RPMI7951 (cell line): Measurements from ENCODE around the gene STX4. TPM values are rescaled to one million over a fixed set of nuclear protein-coding genes. Genes with fewer than 3 reads are reported as not detected.
"Not testable (repeated sequence)": the region's sequence is repeated elsewhere in the genome, so short reads cannot be mapped to it uniquely, and the experiment has no call there.

Experiments
- DNase-seq: peaks from one replicate; pipeline ENCODE4 v3.0.0-alpha.2; 2012; ENCODE audit warnings: low read depth
- total RNA-seq: library from RNA; depleted of rRNA; stranded (reverse); fragments of >200 nt; shearing (Covaris generic); gene quantifications from 2 replicates; pipeline ENCODE4 v1.2.3, GENCODE V29; 2014

STX4 gene
- total RNA-seq, 1 experiment from 2014 or later: 23.1 TPM

- DNase-seq: no peak
Observed at GRCh38 chr16:30998852-30999761, 34.3 kb upstream of the STX4 start.

GRCh38 chr16:31000671-31001382, 32.5 kb upstream of the STX4 start:
- no peak for DNase-seq

GRCh38 chr16:31001507-31002249, 31.7 kb upstream of the STX4 start:
- DNase-seq: no peak

- no peak for DNase-seq
Observed at GRCh38 chr16:31002250-31002700, 31.1 kb upstream of the STX4 start.

GRCh38 chr16:31002862-31003341, 30.5 kb upstream of the STX4 start:
- DNase-seq: no peak

GRCh38 chr16:31003744-31004143, 29.6 kb upstream of the STX4 start:
- DNase-seq: no peak

GRCh38 chr16:31004658-31005057, 28.7 kb upstream of the STX4 start:
- DNase-seq: no peak

- DNase-seq: no peak
Observed at GRCh38 chr16:31005350-31006085, 27.8 kb upstream of the STX4 start.

- no peak for DNase-seq
Observed at GRCh38 chr16:31006086-31006385, 27.3 kb upstream of the STX4 start.

- DNase-seq: no peak
Observed at GRCh38 chr16:31006589-31006988, 26.8 kb upstream of the STX4 start.

GRCh38 chr16:31007684-31008083, 25.7 kb upstream of the STX4 start:
- no peak for DNase-seq

GRCh38 chr16:31008149-31008548, 25.2 kb upstream of the STX4 start:
- peak; percentile 64 for DNase-seq

- no peak for DNase-seq
Observed at GRCh38 chr16:31008551-31008950, 24.8 kb upstream of the STX4 start.

GRCh38 chr16:31009120-31009519, 24.2 kb upstream of the STX4 start:
- DNase-seq: no peak

GRCh38 chr16:31009894-31010584, 23.3 kb upstream of the STX4 start:
- no peak for DNase-seq

- DNase-seq: no peak
Observed at GRCh38 chr16:31010585-31011325, 22.6 kb upstream of the STX4 start, which contains the start of gene STX1B. Gene STX1B, minus strand, starts transcription at chr16:31010638. Its CDS starts 242 bp downstream, at chr16:31010396.

- not testable (repeated sequence) for DNase-seq
Observed at GRCh38 chr16:31011815-31012214, 21.5 kb upstream of the STX4 start.

- DNase-seq: not testable (repeated sequence)
Observed at GRCh38 chr16:31013292-31013691, 20.1 kb upstream of the STX4 start.

- peak; percentile 19 for DNase-seq
Observed at GRCh38 chr16:31016018-31016417, 17.3 kb upstream of the STX4 start.

GRCh38 chr16:31017756-31018155, 15.6 kb upstream of the STX4 start:
- not testable (repeated sequence) for DNase-seq
